Right atrium auricular region (tissue), 2 donors: ENCODE results near the gene HVCN1. TPM values are rescaled to one million over a fixed set of nuclear protein-coding genes. Genes with fewer than 3 reads are reported as not detected.

Experiments used
- DNase-seq: peaks from one replicate; pipeline ENCODE4 v3.0.0-alpha.2; 2019; ENCODE audit warnings: low spot score
- H3K27ac ChIP-seq, 2 donors: fragments of 200-600 bp; sonication (generic); 1 replicate in 1 of 2; 2 replicates in 1 of 2; pipeline ENCODE4 v1.5.1; 2016 to 2019
- H3K27me3 ChIP-seq, 2 donors: fragments of 200-600 bp; sonication (generic); one replicate each; pipeline versions ENCODE4 v1.5.1 to v1.6.0; 2017 to 2019
- H3K36me3 ChIP-seq: fragments of 200-600 bp; sonication (generic); one replicate; pipeline ENCODE4 v1.5.1; 2016
- H3K4me1 ChIP-seq, 2 donors: fragments of 200-600 bp; sonication (generic); one replicate each; pipeline versions ENCODE4 v1.5.1 to v1.6.0; 2017 to 2019
- H3K4me3 ChIP-seq, 2 donors: fragments of 200-600 bp; sonication (generic); 1 replicate in 1 of 2; 2 replicates in 1 of 2; pipeline ENCODE4 v1.5.1; 2017 to 2019; ENCODE audit warnings: mild to moderate bottlenecking in 1 of 2, moderate library complexity in 1 of 2
- H3K9me3 ChIP-seq, 2 donors: fragments of 200-600 bp; sonication (generic); one replicate each; pipeline ENCODE4 v1.5.1; 2019
- CTCF ChIP-seq, 2 donors: fragments of 200-600 bp; sonication (generic); IDR thresholded peaks; one replicate each; pipeline ENCODE4 v1.5.1; 2019; ENCODE audit warnings: antibody characterized with exemption in 2 of 2
- total RNA-seq, 2 donors: library from RNA; depleted of rRNA; stranded (reverse); fragments of >200 nt; gene quantifications; one replicate each; pipeline ENCODE4 v1.1.0, GENCODE V29; 2016

Gene HVCN1
- total RNA-seq, 2 donors from 2014 or later: 21.7 to 24.1 TPM

GRCh38 chr12:110670161-110670701 lies 18.7 kb downstream of the HVCN1 start:
- Histone ChIP-seq H3K27me3 (no peaks in the 10 kb centered on the region), H3K4me1 (no peaks in the 10 kb centered on the region), H3K36me3 (no peaks in the 10 kb centered on the region), H3K9me3 (peaks cover 0 to 22% of the 10 kb centered on the region in 2 donors), H3K4me3 (no peak overlapping the region), H3K27ac (no peak overlapping the region)
- DNase-seq: no peak
- no peak for TF ChIP-seq CTCF (IDR thresholded peaks at IDR 0.05)

GRCh38 chr12:110669193-110669502 lies 19.8 kb downstream of the HVCN1 start:
- no peaks in the 10 kb centered on the region for H3K27me3 ChIP-seq
- no peak for TF ChIP-seq CTCF (IDR thresholded peaks at IDR 0.05)
- no peak overlapping the region for H3K27ac ChIP-seq
- peaks cover 0 to 27% of the 10 kb centered on the region in 2 donors for H3K9me3 ChIP-seq
- DNase-seq: no peak
- no peaks in the 10 kb centered on the region for H3K36me3 ChIP-seq
- H3K4me3 ChIP-seq: no peak overlapping the region
- H3K4me1 ChIP-seq: no peaks in the 10 kb centered on the region

- no peak for TF ChIP-seq CTCF (IDR thresholded peaks at IDR 0.05)
- no peaks in the 10 kb centered on the region for H3K36me3 ChIP-seq
- no peak overlapping the region for H3K4me3 ChIP-seq
- no peak overlapping the region for H3K27ac ChIP-seq
- peaks cover 0 to 27% of the 10 kb centered on the region in 2 donors for H3K9me3 ChIP-seq
- no peaks in the 10 kb centered on the region for H3K4me1 ChIP-seq
- no peak for DNase-seq
- H3K27me3 ChIP-seq: no peaks in the 10 kb centered on the region
These were observed 20.3 kb downstream of the HVCN1 start for GRCh38 chr12:110668480-110669192.

- Histone ChIP-seq H3K36me3 (no peaks in the 10 kb centered on the region), H3K27me3 (no peaks in the 10 kb centered on the region), H3K4me1 (no peaks in the 10 kb centered on the region), H3K9me3 (peaks cover 0 to 27% of the 10 kb centered on the region in 2 donors), H3K27ac (no peak overlapping the region), H3K4me3 (no peak overlapping the region)
- TF ChIP-seq CTCF (IDR thresholded peaks at IDR 0.05): no peak
- DNase-seq: no peak
These were observed 21.2 kb downstream of the HVCN1 start for GRCh38 chr12:110667671-110668070.

GRCh38 chr12:110666892-110667291 lies 22.0 kb downstream of the HVCN1 start:
- Histone ChIP-seq H3K27me3 (no peaks in the 10 kb centered on the region), H3K9me3 (peaks cover 0 to 27% of the 10 kb centered on the region in 2 donors), H3K36me3 (no peaks in the 10 kb centered on the region), H3K4me1 (peaks cover 0 to 5% of the 10 kb centered on the region in 2 donors), H3K27ac (no peak overlapping the region), H3K4me3 (no peak overlapping the region)
- no peak for TF ChIP-seq CTCF (IDR thresholded peaks at IDR 0.05)
- no peak for DNase-seq
